ENCODE measurements around the gene SMAD9.

Gene SMAD9

GRCh38 chr13:36817996-36818803, 101.8 kb downstream of the SMAD9 start:
- DNase-seq (ENCODE audit: low read depth in 2 of 2), result no peak

- no peak for DNase-seq (ENCODE audit: low read depth in 2 of 2)
Observed at GRCh38 chr13:36815062-36815461, 105.0 kb downstream of the SMAD9 start.

- DNase-seq (ENCODE audit: low read depth in 2 of 2), result no peak
Observed at GRCh38 chr13:36814465-36814864, 105.6 kb downstream of the SMAD9 start.

- no peak for DNase-seq (ENCODE audit: low read depth in 2 of 2)
Observed at GRCh38 chr13:36813225-36813624, 106.8 kb downstream of the SMAD9 start.

- DNase-seq (ENCODE audit: low read depth in 2 of 2), result no peak
Observed at GRCh38 chr13:36807616-36808015, 112.4 kb downstream of the SMAD9 start.

GRCh38 chr13:36806102-36806501, 113.9 kb downstream of the SMAD9 start:
- no peak for DNase-seq (ENCODE audit: low read depth in 2 of 2)

GRCh38 chr13:36804588-36804987, 115.5 kb downstream of the SMAD9 start:
- no peak for DNase-seq (ENCODE audit: low read depth in 2 of 2)

- DNase-seq (ENCODE audit: low read depth in 2 of 2), result no peak
Observed at GRCh38 chr13:36801035-36801434, 119.0 kb downstream of the SMAD9 start.

GRCh38 chr13:36796052-36796451, 124.0 kb downstream of the SMAD9 start:
- DNase-seq (ENCODE audit: low read depth in 2 of 2), result no peak

- no peak for DNase-seq (ENCODE audit: low read depth in 2 of 2)
Observed at GRCh38 chr13:36795463-36795862, 124.6 kb downstream of the SMAD9 start.
